GM12873 (cell line): Measurements from ENCODE around the gene ITIH4.

Source experiments
- CTCF ChIP-seq: IDR thresholded peaks from 2 replicates; pipeline ENCODE4 v1.5.1; 2012; ENCODE audit warnings: low read depth, mild to moderate bottlenecking, moderate library complexity, low read length, control low read depth; ENCODE audit not compliant: insufficient read depth; ENCODE audit errors: missing control alignments

ITIH4 gene

GRCh38 chr3:52830535-52831258 lies at the start of gene ITIH4:
Gene ITIH4 (minus strand): TSS chr3:52830672. CDS start chr3:52830642, 30 bp downstream.
- no peak for TF ChIP-seq CTCF

- TF ChIP-seq CTCF = peak; percentile 15
Measured at GRCh38 chr3:52880047-52880446, 49.6 kb upstream of the ITIH4 start.

GRCh38 chr3:52879581-52879980 lies 49.1 kb upstream of the ITIH4 start:
- TF ChIP-seq CTCF = no peak

GRCh38 chr3:52879090-52879489 lies 48.6 kb upstream of the ITIH4 start:
- no peak for TF ChIP-seq CTCF

GRCh38 chr3:52877085-52877484 lies 46.6 kb upstream of the ITIH4 start:
- no peak for TF ChIP-seq CTCF

GRCh38 chr3:52874864-52875587 lies 44.6 kb upstream of the ITIH4 start:
- no peak for TF ChIP-seq CTCF

- no peak for TF ChIP-seq CTCF
Measured at GRCh38 chr3:52874160-52874701, 43.8 kb upstream of the ITIH4 start.
